Liver (tissue), 3 donors: ENCODE results near the gene LDLRAD3.

Experiments
- CTCF ChIP-seq: fragments of 150-350 bp; IDR thresholded peaks from 2 replicates; pipeline ENCODE4 v1.5.1; 2017; ENCODE audit warnings: improper control_type of control experiment, low read depth, low read length; ENCODE audit not compliant: missing input control
- GABPA ChIP-seq, 2 donors: IDR thresholded peaks in 1 of 2; conservative IDR thresholded peaks in 1 of 2; 2 replicates each; pipeline ENCODE4 v1.6.1; 2016; ENCODE audit warnings: antibody characterized with exemption in 2 of 2, mild to moderate bottlenecking in 1 of 2, moderate library complexity in 1 of 2
- JUND ChIP-seq, 2 donors: IDR thresholded peaks; 2 replicates each; pipeline ENCODE4 v1.6.1; 2016; ENCODE audit warnings: antibody characterized with exemption in 2 of 2
- RAD21 ChIP-seq, 2 donors: IDR thresholded peaks; 2 replicates each; pipeline ENCODE4 v1.6.1; 2016; ENCODE audit warnings: antibody characterized with exemption in 2 of 2, mild to moderate bottlenecking in 2 of 2
- REST ChIP-seq: IDR thresholded peaks from 2 replicates; pipeline ENCODE4 v1.6.1; 2016; ENCODE audit warnings: antibody characterized with exemption, mild to moderate bottlenecking
- RXRA ChIP-seq, 2 donors: IDR thresholded peaks; 2 replicates each; pipeline ENCODE4 v1.6.1; 2017 to 2018; ENCODE audit warnings: antibody characterized with exemption in 2 of 2, mild to moderate bottlenecking in 1 of 2
- SP1 ChIP-seq: IDR thresholded peaks from 2 replicates; pipeline ENCODE4 v1.6.1; 2018; ENCODE audit warnings: antibody characterized with exemption, mild to moderate bottlenecking
- YY1 ChIP-seq: IDR thresholded peaks from 2 replicates; pipeline ENCODE4 v1.6.1; 2016; ENCODE audit warnings: antibody characterized with exemption, mild to moderate bottlenecking
- ZBTB33 ChIP-seq: IDR thresholded peaks from 2 replicates; pipeline ENCODE4 v1.6.1; 2016; ENCODE audit warnings: antibody characterized with exemption
- donor health status: healthy.
- donor health status: healthy.

- no peak for TF ChIP-seq RAD21 (IDR thresholded peaks at IDR 0.05)
- TF ChIP-seq CTCF, result no peak
- TF ChIP-seq SP1, result no peak
- TF ChIP-seq YY1, result no peak
- TF ChIP-seq JUND (IDR thresholded peaks at IDR 0.05), result no peak
- no peak for TF ChIP-seq ZBTB33
- TF ChIP-seq RXRA (IDR thresholded peaks at IDR 0.05), result no peak
- no peak for TF ChIP-seq REST
- TF ChIP-seq GABPA (IDR thresholded peaks at IDR 0.05 in 1 of 2, conservative IDR thresholded peaks at IDR 0.05 in 1 of 2), result no peak
Measured at GRCh38 chr11:36098087-36098486, 154.2 kb downstream of the LDLRAD3 start.
